ENCODE results near the gene FGD5.

The FGD5 gene

GRCh38 chr3:14836049-14836468 lies 17.3 kb downstream of the FGD5 start:
- TF ChIP-seq REST (IDR thresholded peaks at IDR 0.05; ENCODE audit: insufficient read depth in 1 of 2, low read depth in 2 of 2, low read length in 2 of 2), result no peak

- TF ChIP-seq REST (IDR thresholded peaks at IDR 0.05; ENCODE audit: insufficient read depth in 1 of 2, low read depth in 2 of 2, low read length in 2 of 2) (no peak), SIN3A (IDR thresholded peaks at IDR 0.05; ENCODE audit: borderline replicate concordance, insufficient read depth, low read length) (no peak)
Measured at GRCh38 chr3:14837186-14837877, 18.6 kb downstream of the FGD5 start.

GRCh38 chr3:14837878-14838258 lies 19.1 kb downstream of the FGD5 start:
- TF ChIP-seq REST (IDR thresholded peaks at IDR 0.05; ENCODE audit: insufficient read depth in 1 of 2, low read depth in 2 of 2, low read length in 2 of 2) (no peak), SIN3A (IDR thresholded peaks at IDR 0.05; ENCODE audit: borderline replicate concordance, insufficient read depth, low read length) (no peak), TAF1 (IDR thresholded peaks at IDR 0.05; ENCODE audit: borderline replicate concordance, insufficient read depth, low read length) (no peak), FOXP2 (optimal IDR thresholded peaks at IDR 0.05; ENCODE audit: borderline replicate concordance, extremely low read depth, extremely low read length, insufficient read depth) (no peak), POLR2AphosphoS5 (IDR thresholded peaks at IDR 0.05; ENCODE audit: low read depth, low read length) (no peak)

GRCh38 chr3:14839236-14839635 lies 20.5 kb downstream of the FGD5 start:
- TF ChIP-seq FOXP2 (optimal IDR thresholded peaks at IDR 0.05; ENCODE audit: borderline replicate concordance, extremely low read depth, extremely low read length, insufficient read depth), result no peak
- TF ChIP-seq POLR2AphosphoS5 (IDR thresholded peaks at IDR 0.05; ENCODE audit: low read depth, low read length), result no peak
- no peak for TF ChIP-seq SIN3A (IDR thresholded peaks at IDR 0.05; ENCODE audit: borderline replicate concordance, insufficient read depth, low read length)
- TF ChIP-seq REST (IDR thresholded peaks at IDR 0.05; ENCODE audit: insufficient read depth in 1 of 2, low read depth in 2 of 2, low read length in 2 of 2), result no peak
- no peak for TF ChIP-seq TAF1 (IDR thresholded peaks at IDR 0.05; ENCODE audit: borderline replicate concordance, insufficient read depth, low read length)

GRCh38 chr3:14841836-14842235 lies 23.1 kb downstream of the FGD5 start:
- TF ChIP-seq TAF1 (IDR thresholded peaks at IDR 0.05; ENCODE audit: borderline replicate concordance, insufficient read depth, low read length) (no peak), REST (IDR thresholded peaks at IDR 0.05; ENCODE audit: insufficient read depth in 1 of 2, low read depth in 2 of 2, low read length in 2 of 2) (no peak), POLR2AphosphoS5 (IDR thresholded peaks at IDR 0.05; ENCODE audit: low read depth, low read length) (no peak), SIN3A (IDR thresholded peaks at IDR 0.05; ENCODE audit: borderline replicate concordance, insufficient read depth, low read length) (no peak), FOXP2 (optimal IDR thresholded peaks at IDR 0.05; ENCODE audit: borderline replicate concordance, extremely low read depth, extremely low read length, insufficient read depth) (no peak)

Data from PFSK-1 (cell line).